Keratinocyte (primary cell): Measurements from ENCODE around the gene SKP1. TPM values are rescaled to one million over a fixed set of nuclear protein-coding genes. Genes with fewer than 3 reads are reported as not detected.

ENCODE experiments used
- DNase-seq: peaks from one replicate; pipeline ENCODE4 v3.0.0-alpha.2; 2011; ENCODE audit warnings: low read depth, missing footprints, low spot score
- FAIRE-seq: peaks from 2 replicates; lab custom pipeline; 2011; peaks lifted over from hg19 to GRCh38; lab: Jason Lieb, UNC
- H2AFZ ChIP-seq: 2 replicates; pipeline ENCODE4 v1.6.0; 2012; ENCODE audit warnings: low read length, control low read depth, inconsistent platforms; ENCODE audit not compliant: control insufficient read depth
- H3K27ac ChIP-seq: 2 replicates; pipeline ENCODE4 v1.5.1; 2011; ENCODE audit warnings: low read length; ENCODE audit not compliant: control insufficient read depth, insufficient read depth
- H3K27me3 ChIP-seq: 3 replicates; pipeline ENCODE4 v1.6.0; 2011; ENCODE audit warnings: low read length; ENCODE audit not compliant: control insufficient read depth, insufficient read depth; ENCODE audit errors: extremely low read depth
- H3K36me3 ChIP-seq, 2 experiments: 2 replicates in 1 of 2; 3 replicates in 1 of 2; pipeline ENCODE4 v1.5.1; 2011; ENCODE audit warnings: low read length in 2 of 2, mild to moderate bottlenecking in 1 of 2; ENCODE audit not compliant: control insufficient read depth in 2 of 2, insufficient read depth in 2 of 2; ENCODE audit errors: extremely low read depth in 1 of 2
- H3K4me1 ChIP-seq: 3 replicates; pipeline ENCODE4 v1.5.1; 2011; ENCODE audit warnings: low read length; ENCODE audit not compliant: control insufficient read depth, insufficient read depth; ENCODE audit errors: extremely low read depth
- H3K4me2 ChIP-seq: 3 replicates; pipeline ENCODE4 v1.6.0; 2011; ENCODE audit warnings: low read depth, low read length; ENCODE audit not compliant: control insufficient read depth, insufficient read depth; ENCODE audit errors: extremely low read depth
- H3K4me3 ChIP-seq, 3 experiments: fragments of 200-600 bp in 1 of 3; sonication (generic) in 1 of 3; 2 replicates in 2 of 3; 3 replicates in 1 of 3; pipeline ENCODE4 v1.5.1; 2011 to 2016; ENCODE audit warnings: low read length in 3 of 3, mild to moderate bottlenecking in 3 of 3, control low read depth in 2 of 3, inconsistent platforms in 1 of 3, low read depth in 1 of 3, mixed read lengths in 1 of 3, mixed run types in 1 of 3, moderate library complexity in 1 of 3; ENCODE audit not compliant: control insufficient read depth in 2 of 3, insufficient read depth in 2 of 3; ENCODE audit errors: extremely low read depth in 1 of 3
- H3K79me2 ChIP-seq: 2 replicates; pipeline ENCODE4 v1.6.0; 2012; ENCODE audit warnings: low read length; ENCODE audit not compliant: control insufficient read depth, insufficient read depth
- H3K9ac ChIP-seq: 3 replicates; pipeline ENCODE4 v1.6.0; 2011; ENCODE audit warnings: low read length; ENCODE audit not compliant: control insufficient read depth, insufficient read depth; ENCODE audit errors: extremely low read depth
- H3K9me1 ChIP-seq: 3 replicates; pipeline ENCODE4 v1.6.0; 2011; ENCODE audit warnings: low read length; ENCODE audit not compliant: control insufficient read depth, insufficient read depth; ENCODE audit errors: extremely low read depth
- H3K9me3 ChIP-seq: 2 replicates; pipeline ENCODE4 v1.5.1; 2012; ENCODE audit warnings: low read depth, low read length; ENCODE audit not compliant: control insufficient read depth
- H4K20me1 ChIP-seq: 3 replicates; pipeline ENCODE4 v1.6.0; 2011; ENCODE audit warnings: low read length; ENCODE audit not compliant: control insufficient read depth, insufficient read depth; ENCODE audit errors: extremely low read depth
- EZH2 ChIP-seq: IDR thresholded peaks from one replicate; pipeline ENCODE4 v1.6.1; 2012; ENCODE audit warnings: inconsistent platforms, mild to moderate bottlenecking, low read length, moderate library complexity
- dilution Hi-C: fragments of 300-500 bp; cut with MboI; formaldehyde crosslinking; loops from one replicate; pipeline ENCODE4 v1.7.0; 2020; ENCODE audit warnings: low sequenced_read_pairs; ENCODE audit not compliant: extremely low pct_ligation_motif_present
- polyA plus RNA-seq, 5 experiments: library from polyadenylated mRNA; depleted of rRNA in 3 of 5; stranded (reverse) in 3 of 5; stranded (forward) in 1 of 5; unstranded in 1 of 5; fragments of >200 nt; gene quantifications; 1 replicate in 1 of 5; 2 replicates in 3 of 5; 3 replicates in 1 of 5; pipeline versions ENCODE4 v1.2.1 to v1.2.3, GENCODE V29; 2011 to 2012; ENCODE audit warnings: missing spikeins in 2 of 5, low read depth in 1 of 5, low replicate concordance in 1 of 5
- TF ChIP-seq, protein P1 (sequence below), 3 experiments: IDR thresholded peaks in 1 of 3; conservative IDR thresholded peaks in 1 of 3; optimal IDR thresholded peaks in 1 of 3; 2 replicates in 2 of 3; 3 replicates in 1 of 3; pipeline versions ENCODE3 to v1.5.1; 2011; ENCODE audit warnings: low read length in 3 of 3, mild to moderate bottlenecking in 3 of 3, moderate library complexity in 2 of 3, control low read depth in 1 of 3, inconsistent platforms in 1 of 3; ENCODE audit not compliant: insufficient read depth in 2 of 3; ENCODE audit errors: extremely low read depth in 1 of 3

SKP1 gene
- polyA plus RNA-seq, 1 donor (not counting 4 experiments of a cell fraction or from before 2014, with no cell fraction given): 444 TPM

DNA sequence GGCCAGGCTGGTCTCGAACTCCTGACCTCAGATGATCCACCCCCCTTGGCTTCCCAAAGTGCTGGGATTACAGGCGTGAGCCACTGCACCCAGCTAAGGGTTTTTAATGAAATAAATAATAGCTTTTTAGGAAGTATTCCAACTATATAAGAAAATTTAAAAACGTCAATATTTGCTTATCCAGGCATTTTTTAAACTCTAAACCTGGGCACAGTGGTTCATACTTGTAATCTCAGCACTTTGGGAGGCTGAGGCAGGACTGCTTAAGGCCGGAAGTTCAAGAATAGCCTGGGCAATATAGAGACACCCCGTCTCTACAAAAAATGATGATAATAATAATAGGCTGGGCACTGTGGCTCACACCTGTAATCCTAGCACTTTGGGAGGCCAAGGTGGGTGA is 14.2 kb downstream of the SKP1 start:
- no peak overlapping the region for H3K27ac ChIP-seq
- FAIRE-seq: no peak
- H3K9me3 ChIP-seq: no peaks in the 10 kb centered on the region
- peaks cover 2% of the 10 kb centered on the region for H3K9me1 ChIP-seq
- dilution Hi-C loops: no loop called here
- no peak for DNase-seq
- no peaks in the 10 kb centered on the region for H4K20me1 ChIP-seq
- H2AFZ ChIP-seq: no peak overlapping the region
- no peak for TF ChIP-seq EZH2
- TF ChIP-seq, protein P1, sequence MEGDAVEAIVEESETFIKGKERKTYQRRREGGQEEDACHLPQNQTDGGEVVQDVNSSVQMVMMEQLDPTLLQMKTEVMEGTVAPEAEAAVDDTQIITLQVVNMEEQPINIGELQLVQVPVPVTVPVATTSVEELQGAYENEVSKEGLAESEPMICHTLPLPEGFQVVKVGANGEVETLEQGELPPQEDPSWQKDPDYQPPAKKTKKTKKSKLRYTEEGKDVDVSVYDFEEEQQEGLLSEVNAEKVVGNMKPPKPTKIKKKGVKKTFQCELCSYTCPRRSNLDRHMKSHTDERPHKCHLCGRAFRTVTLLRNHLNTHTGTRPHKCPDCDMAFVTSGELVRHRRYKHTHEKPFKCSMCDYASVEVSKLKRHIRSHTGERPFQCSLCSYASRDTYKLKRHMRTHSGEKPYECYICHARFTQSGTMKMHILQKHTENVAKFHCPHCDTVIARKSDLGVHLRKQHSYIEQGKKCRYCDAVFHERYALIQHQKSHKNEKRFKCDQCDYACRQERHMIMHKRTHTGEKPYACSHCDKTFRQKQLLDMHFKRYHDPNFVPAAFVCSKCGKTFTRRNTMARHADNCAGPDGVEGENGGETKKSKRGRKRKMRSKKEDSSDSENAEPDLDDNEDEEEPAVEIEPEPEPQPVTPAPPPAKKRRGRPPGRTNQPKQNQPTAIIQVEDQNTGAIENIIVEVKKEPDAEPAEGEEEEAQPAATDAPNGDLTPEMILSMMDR (optimal IDR thresholded peaks at IDR 0.05 in 1 of 3, IDR thresholded peaks at IDR 0.05 in 1 of 3, conservative IDR thresholded peaks at IDR 0.05 in 1 of 3; ENCODE audit: extremely low read depth in 1 of 3, insufficient read depth in 2 of 3, low read length in 3 of 3): no peak
- H3K4me2 ChIP-seq: no peak overlapping the region
- H3K9ac ChIP-seq: no peak overlapping the region
- no peaks in the 10 kb centered on the region for H3K4me1 ChIP-seq
- H3K79me2 ChIP-seq: peaks cover 30% of the 10 kb centered on the region
- peaks cover 17 to 25% of the 10 kb centered on the region in 2 experiments for H3K36me3 ChIP-seq
- no peaks in the 10 kb centered on the region for H3K27me3 ChIP-seq
- no peak overlapping the region for H3K4me3 ChIP-seq

DNA sequence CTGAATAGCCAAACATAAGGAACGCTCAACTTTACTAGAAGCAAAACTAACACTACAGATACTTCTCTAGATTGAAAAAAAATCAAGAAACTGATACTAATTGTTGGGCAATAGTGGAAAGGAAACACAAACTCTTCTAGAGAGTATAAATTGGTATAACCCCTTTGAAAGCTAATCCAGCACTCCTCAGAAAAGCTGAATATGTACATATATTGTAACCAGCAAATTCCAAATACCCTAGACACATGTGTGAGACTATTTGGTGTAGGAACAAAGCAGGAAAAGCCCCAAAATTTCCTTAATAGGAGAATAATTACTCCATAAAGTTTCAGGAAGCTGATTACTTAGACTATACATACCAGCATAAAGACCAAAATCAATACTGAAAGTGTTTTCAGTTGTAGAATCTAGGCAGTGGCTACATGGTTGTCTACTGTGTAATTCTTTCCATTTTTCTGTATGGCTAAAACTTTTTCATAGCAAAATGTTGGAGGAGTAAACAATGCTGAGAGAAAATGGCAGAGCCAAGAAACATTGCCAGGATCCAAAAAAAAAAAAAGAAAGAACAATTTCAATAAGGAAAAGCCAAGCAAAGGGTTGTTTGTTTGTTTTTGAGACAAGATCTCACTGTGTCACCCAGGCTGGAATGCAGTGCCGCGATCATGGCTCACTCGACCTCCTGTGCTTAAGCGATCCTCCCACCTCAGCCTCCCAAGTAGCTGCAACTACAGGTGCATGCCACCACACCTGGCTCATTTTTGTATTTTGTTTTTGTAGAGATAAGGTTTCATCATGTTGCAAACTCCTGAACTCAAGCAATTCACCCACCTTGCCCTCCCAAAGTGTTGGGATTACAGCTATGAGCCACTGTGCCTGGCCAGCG is 15.0 kb downstream of the SKP1 start:
- no peak for FAIRE-seq
- Histone ChIP-seq H3K27ac (no peak overlapping the region), H3K79me2 (peaks cover 25% of the 10 kb centered on the region)

More for the DNA sequence above, 15.0 kb downstream of the SKP1 start:
- DNase-seq: no peak
- Histone ChIP-seq H3K9me3 (no peaks in the 10 kb centered on the region), H3K4me2 (no peak overlapping the region), H3K4me3 (no peak overlapping the region), H3K36me3 (peaks cover 16 to 25% of the 10 kb centered on the region in 2 experiments), H3K9ac (no peak overlapping the region), H3K4me1 (no peaks in the 10 kb centered on the region), H4K20me1 (no peaks in the 10 kb centered on the region), H2AFZ (no peak overlapping the region), H3K9me1 (peaks cover 2% of the 10 kb centered on the region), H3K27me3 (no peaks in the 10 kb centered on the region)
- dilution Hi-C loops: no loop called here
- TF ChIP-seq EZH2: no peak
- TF ChIP-seq, protein P1 (optimal IDR thresholded peaks at IDR 0.05 in 1 of 3, IDR thresholded peaks at IDR 0.05 in 1 of 3, conservative IDR thresholded peaks at IDR 0.05 in 1 of 3; ENCODE audit: extremely low read depth in 1 of 3, insufficient read depth in 2 of 3, low read length in 3 of 3): no peak
